K562 (cell line): ENCODE measurements around the gene VRK2.

ENCODE experiments used
- BMI1 ChIP-seq: fragments of 150-350 bp; IDR thresholded peaks from 2 replicates; pipeline ENCODE4 v1.6.1; 2014; ENCODE audit warnings: low read length
- FOXA3 ChIP-seq, 2 experiments: fragments of 450-650 bp in 1 of 2; sonication (generic) in 1 of 2; formaldehyde crosslinking; IDR thresholded peaks in 1 of 2; conservative IDR thresholded peaks in 1 of 2; 2 replicates each; pipeline versions ENCODE4 v1.4.0 to v1.8.0; 2020 to 2022; ENCODE audit warnings: mild to moderate bottlenecking in 2 of 2, missing genetic modification reagents in 1 of 2
- MTA3 ChIP-seq: fragments of 450-650 bp; formaldehyde crosslinking; IDR thresholded peaks from 2 replicates; pipeline ENCODE4 v1.6.1; 2017; ENCODE audit warnings: mild to moderate bottlenecking, borderline replicate concordance
- MXI1 ChIP-seq: IDR thresholded peaks from 2 replicates; pipeline ENCODE4 v1.6.1; 2011; ENCODE audit warnings: low read depth, mild to moderate bottlenecking, improper control_type of control experiment, low read length
- PHTF2 ChIP-seq: fragments of 250-450 bp; sonication (Bioruptor Pico); IDR thresholded peaks from 2 replicates; pipeline ENCODE4 v1.5.0; 2021; ENCODE audit warnings: mild to moderate bottlenecking
- POLR2A ChIP-seq: fragments of 450-650 bp; conservative IDR thresholded peaks from 2 replicates; pipeline ENCODE4 v1.6.1; 2016
- SIN3B ChIP-seq: fragments of 450-650 bp; IDR thresholded peaks from 2 replicates; pipeline ENCODE4 v1.6.1; 2017; ENCODE audit warnings: low read depth, mild to moderate bottlenecking, moderate library complexity
- SMC3 ChIP-seq: conservative IDR thresholded peaks from 2 replicates; pipeline ENCODE4 v1.6.1; 2011; ENCODE audit warnings: low read depth, low read length, improper control_type of control experiment; ENCODE audit not compliant: insufficient read depth
- SP1 ChIP-seq: sonication (generic); formaldehyde crosslinking; IDR thresholded peaks from 2 replicates; pipeline ENCODE4 v1.8.1; 2022; ENCODE audit warnings: mild to moderate bottlenecking, missing genetic modification reagents
- ZNF324 ChIP-seq: fragments of 250-450 bp; sonication (Bioruptor Pico); IDR thresholded peaks from 2 replicates; pipeline ENCODE4 v1.4.0; 2020; ENCODE audit warnings: mild to moderate bottlenecking
- TF ChIP-seq, protein P1 (sequence below): fragments of 450-650 bp; IDR thresholded peaks from 2 replicates; pipeline ENCODE4 v1.6.1; 2018; ENCODE audit not compliant: partially characterized antibody
- TF ChIP-seq, protein P2 (sequence below): fragments of 450-650 bp; formaldehyde crosslinking; IDR thresholded peaks from 2 replicates; pipeline ENCODE4 v1.4.0; 2020; ENCODE audit warnings: mild to moderate bottlenecking, moderate library complexity

- TF ChIP-seq POLR2A (no peak), ZNF324 (CRISPR knock-in tag) (no peak), BMI1 (no peak), MXI1 (no peak), FOXA3 (CRISPR knock-in tag; conservative IDR thresholded peaks at IDR 0.05 in 1 of 2, IDR thresholded peaks at IDR 0.05 in 1 of 2) (no peak), MTA3 (no peak), SIN3B (no peak), PHTF2 (CRISPR knock-in tag) (no peak), SMC3 (no peak), SP1 (CRISPR knock-in tag) (no peak)
- TF ChIP-seq, protein P1, sequence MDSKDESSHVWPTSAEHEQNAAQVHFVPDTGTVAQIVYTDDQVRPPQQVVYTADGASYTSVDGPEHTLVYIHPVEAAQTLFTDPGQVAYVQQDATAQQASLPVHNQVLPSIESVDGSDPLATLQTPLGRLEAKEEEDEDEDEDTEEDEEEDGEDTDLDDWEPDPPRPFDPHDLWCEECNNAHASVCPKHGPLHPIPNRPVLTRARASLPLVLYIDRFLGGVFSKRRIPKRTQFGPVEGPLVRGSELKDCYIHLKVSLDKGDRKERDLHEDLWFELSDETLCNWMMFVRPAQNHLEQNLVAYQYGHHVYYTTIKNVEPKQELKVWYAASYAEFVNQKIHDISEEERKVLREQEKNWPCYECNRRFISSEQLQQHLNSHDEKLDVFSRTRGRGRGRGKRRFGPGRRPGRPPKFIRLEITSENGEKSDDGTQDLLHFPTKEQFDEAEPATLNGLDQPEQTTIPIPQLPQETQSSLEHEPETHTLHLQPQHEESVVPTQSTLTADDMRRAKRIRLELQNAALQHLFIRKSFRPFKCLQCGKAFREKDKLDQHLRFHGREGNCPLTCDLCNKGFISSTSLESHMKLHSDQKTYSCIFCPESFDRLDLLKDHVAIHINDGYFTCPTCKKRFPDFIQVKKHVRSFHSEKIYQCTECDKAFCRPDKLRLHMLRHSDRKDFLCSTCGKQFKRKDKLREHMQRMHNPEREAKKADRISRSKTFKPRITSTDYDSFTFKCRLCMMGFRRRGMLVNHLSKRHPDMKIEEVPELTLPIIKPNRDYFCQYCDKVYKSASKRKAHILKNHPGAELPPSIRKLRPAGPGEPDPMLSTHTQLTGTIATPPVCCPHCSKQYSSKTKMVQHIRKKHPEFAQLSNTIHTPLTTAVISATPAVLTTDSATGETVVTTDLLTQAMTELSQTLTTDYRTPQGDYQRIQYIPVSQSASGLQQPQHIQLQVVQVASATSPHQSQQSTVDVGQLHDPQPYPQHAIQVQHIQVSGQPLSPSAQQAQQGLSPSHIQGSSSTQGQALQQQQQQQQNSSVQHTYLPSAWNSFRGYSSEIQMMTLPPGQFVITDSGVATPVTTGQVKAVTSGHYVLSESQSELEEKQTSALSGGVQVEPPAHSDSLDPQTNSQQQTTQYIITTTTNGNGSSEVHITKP: no peak
- TF ChIP-seq, protein P2, sequence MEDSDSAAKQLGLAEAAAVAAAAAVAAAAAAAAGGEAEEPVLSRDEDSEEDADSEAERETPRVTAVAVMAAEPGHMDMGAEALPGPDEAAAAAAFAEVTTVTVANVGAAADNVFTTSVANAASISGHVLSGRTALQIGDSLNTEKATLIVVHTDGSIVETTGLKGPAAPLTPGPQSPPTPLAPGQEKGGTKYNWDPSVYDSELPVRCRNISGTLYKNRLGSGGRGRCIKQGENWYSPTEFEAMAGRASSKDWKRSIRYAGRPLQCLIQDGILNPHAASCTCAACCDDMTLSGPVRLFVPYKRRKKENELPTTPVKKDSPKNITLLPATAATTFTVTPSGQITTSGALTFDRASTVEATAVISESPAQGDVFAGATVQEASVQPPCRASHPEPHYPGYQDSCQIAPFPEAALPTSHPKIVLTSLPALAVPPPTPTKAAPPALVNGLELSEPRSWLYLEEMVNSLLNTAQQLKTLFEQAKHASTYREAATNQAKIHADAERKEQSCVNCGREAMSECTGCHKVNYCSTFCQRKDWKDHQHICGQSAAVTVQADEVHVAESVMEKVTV (CRISPR knock-in tag): no peak
Observed at GRCh38 chr2:58032764-58033080, 13.9 kb upstream of the VRK2 start.
